PC-9 (cell line): Measurements from ENCODE around the gene KCNK3.

Experiments used
- EZH2 ChIP-seq: fragments of 200-600 bp; sonication (generic); IDR thresholded peaks from 2 replicates; pipeline ENCODE4 v1.8.0; 2017; ENCODE audit warnings: antibody characterized with exemption, low read depth
- TF ChIP-seq, protein P1 (sequence below): fragments of 200-600 bp; sonication (generic); conservative IDR thresholded peaks from 2 replicates; pipeline ENCODE4 v1.6.1; 2017; ENCODE audit warnings: mixed run types, antibody characterized with exemption, mild to moderate bottlenecking, moderate library complexity

GRCh38 chr2:26763019-26763418 is 70.5 kb downstream of the KCNK3 start:
- TF ChIP-seq, protein P1, sequence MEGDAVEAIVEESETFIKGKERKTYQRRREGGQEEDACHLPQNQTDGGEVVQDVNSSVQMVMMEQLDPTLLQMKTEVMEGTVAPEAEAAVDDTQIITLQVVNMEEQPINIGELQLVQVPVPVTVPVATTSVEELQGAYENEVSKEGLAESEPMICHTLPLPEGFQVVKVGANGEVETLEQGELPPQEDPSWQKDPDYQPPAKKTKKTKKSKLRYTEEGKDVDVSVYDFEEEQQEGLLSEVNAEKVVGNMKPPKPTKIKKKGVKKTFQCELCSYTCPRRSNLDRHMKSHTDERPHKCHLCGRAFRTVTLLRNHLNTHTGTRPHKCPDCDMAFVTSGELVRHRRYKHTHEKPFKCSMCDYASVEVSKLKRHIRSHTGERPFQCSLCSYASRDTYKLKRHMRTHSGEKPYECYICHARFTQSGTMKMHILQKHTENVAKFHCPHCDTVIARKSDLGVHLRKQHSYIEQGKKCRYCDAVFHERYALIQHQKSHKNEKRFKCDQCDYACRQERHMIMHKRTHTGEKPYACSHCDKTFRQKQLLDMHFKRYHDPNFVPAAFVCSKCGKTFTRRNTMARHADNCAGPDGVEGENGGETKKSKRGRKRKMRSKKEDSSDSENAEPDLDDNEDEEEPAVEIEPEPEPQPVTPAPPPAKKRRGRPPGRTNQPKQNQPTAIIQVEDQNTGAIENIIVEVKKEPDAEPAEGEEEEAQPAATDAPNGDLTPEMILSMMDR: no peak
- no peak for TF ChIP-seq EZH2
